Choroid plexus epithelial cell (primary cell): ENCODE data around the gene RBM34.
"Not testable (repeated sequence)": the region's sequence is repeated elsewhere in the genome, so short reads cannot be mapped to it uniquely, and the experiment has no call there.

Source experiments
- DNase-seq: peaks from one replicate; pipeline ENCODE4 v3.0.0-alpha.2; 2010; ENCODE audit warnings: low read depth
- H3K4me3 ChIP-seq: 2 replicates; pipeline ENCODE4 v1.5.1; 2011; ENCODE audit warnings: low read depth, mild to moderate bottlenecking, control low read depth, low read length, moderate library complexity
- TF ChIP-seq, protein P1 (sequence below): conservative IDR thresholded peaks from 2 replicates; pipeline ENCODE4 v1.5.1; 2011; ENCODE audit warnings: low read depth, mild to moderate bottlenecking, control low read depth, inconsistent platforms, low read length, moderate library complexity

Gene RBM34

DNA sequence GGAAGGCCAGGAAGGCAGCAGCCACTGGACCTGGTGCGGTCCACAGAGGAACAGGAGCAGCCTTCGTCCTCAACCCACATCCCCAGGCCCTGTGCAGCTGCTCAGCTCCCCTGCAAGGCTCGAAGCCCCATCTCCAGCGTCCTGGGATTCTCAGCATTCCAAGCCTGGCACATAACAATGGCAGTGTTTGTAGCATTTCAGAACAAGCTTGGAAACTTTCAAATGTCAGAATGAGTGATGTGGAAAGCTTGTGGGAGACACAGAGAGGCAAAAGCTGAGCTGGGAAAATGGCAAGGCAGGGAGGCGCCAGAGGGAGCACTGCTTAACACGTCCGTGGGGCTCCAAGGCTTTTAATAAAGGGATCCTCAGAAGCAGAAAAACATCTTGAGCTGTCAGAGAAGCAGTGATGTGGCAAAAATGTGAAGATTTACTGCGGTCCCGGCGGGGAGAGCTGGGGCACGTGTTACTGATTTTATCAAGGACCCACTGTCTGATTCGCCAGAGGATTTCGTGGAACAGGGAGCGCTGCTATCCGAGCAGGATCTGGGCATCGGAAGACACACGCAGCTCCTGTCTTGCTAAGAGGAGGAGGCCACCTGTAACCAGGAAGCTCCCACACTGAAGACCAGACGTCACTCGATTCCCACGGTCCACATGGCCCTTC lies 70.5 kb downstream of the RBM34 start:
- no peak for DNase-seq
- TF ChIP-seq, protein P1, sequence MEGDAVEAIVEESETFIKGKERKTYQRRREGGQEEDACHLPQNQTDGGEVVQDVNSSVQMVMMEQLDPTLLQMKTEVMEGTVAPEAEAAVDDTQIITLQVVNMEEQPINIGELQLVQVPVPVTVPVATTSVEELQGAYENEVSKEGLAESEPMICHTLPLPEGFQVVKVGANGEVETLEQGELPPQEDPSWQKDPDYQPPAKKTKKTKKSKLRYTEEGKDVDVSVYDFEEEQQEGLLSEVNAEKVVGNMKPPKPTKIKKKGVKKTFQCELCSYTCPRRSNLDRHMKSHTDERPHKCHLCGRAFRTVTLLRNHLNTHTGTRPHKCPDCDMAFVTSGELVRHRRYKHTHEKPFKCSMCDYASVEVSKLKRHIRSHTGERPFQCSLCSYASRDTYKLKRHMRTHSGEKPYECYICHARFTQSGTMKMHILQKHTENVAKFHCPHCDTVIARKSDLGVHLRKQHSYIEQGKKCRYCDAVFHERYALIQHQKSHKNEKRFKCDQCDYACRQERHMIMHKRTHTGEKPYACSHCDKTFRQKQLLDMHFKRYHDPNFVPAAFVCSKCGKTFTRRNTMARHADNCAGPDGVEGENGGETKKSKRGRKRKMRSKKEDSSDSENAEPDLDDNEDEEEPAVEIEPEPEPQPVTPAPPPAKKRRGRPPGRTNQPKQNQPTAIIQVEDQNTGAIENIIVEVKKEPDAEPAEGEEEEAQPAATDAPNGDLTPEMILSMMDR = no peak
- no peak overlapping the region for H3K4me3 ChIP-seq

DNA sequence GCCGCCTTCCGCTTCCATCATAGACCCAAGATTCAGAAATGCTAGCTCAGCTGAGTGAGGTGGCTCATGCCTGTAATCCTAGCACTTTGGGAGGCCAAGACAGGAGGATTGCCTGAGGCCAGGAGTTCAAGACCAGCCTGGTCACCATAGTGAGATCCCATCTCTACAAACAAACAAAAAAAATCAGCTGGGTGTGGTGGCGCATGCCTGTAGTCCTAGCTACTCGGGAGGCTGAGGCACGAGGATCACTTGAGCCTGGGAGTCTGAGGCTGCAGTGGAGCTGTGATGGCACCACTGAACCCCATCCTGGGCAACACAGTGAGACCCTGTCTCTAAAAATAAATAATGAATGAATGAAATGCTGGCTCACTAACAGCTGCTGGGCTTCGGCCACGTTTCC lies 72.1 kb downstream of the RBM34 start:
- TF ChIP-seq, protein P1 = no peak
- no peak for DNase-seq
- H3K4me3 ChIP-seq = no peak overlapping the region

DNA sequence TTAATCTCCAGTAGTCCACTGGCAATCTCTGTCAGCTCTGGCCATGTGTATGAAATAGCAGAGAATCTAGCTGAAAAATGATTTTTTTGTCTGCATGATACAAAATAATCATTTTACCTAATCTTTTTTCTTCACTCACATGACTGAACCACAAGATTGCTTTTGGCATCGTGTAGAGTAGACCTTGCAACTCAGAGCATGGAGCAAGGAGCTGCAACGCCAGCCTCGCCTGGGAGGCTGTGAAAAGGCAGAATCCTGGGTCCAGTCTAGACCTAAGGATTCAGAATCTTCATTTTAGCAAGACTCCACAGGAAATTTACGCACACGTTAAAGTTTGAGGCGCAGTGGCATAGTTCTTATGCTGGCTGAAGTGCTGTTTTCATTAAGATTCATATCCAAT lies 72.6 kb downstream of the RBM34 start:
- TF ChIP-seq, protein P1 = no peak
- no peak overlapping the region for H3K4me3 ChIP-seq
- DNase-seq = peak; percentile 61

DNA sequence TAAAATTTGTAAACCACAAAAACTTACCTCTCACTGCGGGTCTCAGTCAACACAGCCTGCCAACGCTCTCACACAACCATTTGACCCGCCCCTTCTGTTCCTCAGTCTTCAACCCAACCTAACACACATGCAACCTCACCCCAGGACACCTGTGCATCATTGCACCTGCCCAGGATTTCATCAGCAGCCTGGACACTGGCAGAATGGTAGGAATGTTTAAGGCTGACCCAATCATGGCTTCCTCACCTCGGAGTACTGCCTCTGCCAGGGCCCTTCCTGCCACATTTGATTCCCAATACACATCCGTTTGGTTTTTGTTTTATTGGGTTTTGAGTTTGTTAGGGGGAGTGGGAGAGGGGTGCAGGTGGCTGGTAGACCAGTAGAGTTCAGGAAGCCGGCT lies 73.1 kb downstream of the RBM34 start:
- no peak overlapping the region for H3K4me3 ChIP-seq
- TF ChIP-seq, protein P1 = no peak
- no peak for DNase-seq

DNA sequence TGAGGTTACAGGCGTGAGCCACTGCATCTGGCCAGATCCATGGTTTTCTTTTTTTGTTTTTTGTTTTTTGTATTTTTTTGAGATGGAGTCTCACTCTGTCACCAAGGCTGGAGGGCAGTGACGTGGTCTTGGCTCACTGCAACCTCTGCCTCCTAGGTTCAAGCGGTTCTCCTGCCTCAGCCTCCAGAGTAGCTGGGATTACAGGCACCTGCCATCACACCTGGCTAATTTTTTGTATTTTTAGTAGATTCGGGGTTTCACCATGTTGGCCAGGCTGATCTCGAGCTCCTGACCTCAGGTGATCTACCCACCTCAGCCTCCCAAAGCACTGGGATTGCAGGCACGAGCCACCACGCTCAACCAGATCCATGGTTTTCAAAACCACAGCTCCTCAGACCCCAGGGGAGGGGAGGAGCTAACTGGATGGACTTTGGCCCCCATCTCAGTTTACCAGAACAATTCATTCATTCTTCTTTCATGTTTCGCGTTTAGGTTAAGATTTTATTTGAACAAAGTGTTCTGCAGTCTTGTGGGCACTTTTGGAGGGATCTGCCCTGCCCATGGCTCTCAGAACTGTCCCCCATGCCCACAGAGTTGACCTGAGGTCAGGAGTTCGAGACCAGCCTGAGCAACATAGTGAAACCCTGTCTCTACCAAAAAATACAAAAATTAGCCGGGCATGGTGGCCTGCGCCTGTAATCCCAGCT lies 75.5 kb downstream of the RBM34 start:
- H3K4me3 ChIP-seq, DNase-seq: not testable (repeated sequence)
